GM19193 (cell line): ENCODE measurements around the gene PRAMEF17.
"Not testable (repeated sequence)": the region's sequence is repeated elsewhere in the genome, so short reads cannot be mapped to it uniquely, and the experiment has no call there.

Experiments used
- POLR2A ChIP-seq: IDR thresholded peaks from 4 replicates; pipeline ENCODE4 v1.6.1; 2011; ENCODE audit not compliant: insufficient read depth, insufficient read length; ENCODE audit errors: extremely low read depth

Gene PRAMEF17

GRCh38 chr1:13389332-13389731, at the start of gene PRAMEF17:
TSS of gene PRAMEF17 (plus strand) at chr1:13389632. CDS start at chr1:13389658, 26 bp downstream.
- not testable (repeated sequence) for TF ChIP-seq POLR2A

- not testable (repeated sequence) for TF ChIP-seq POLR2A
These were observed 42.4 kb upstream of the PRAMEF17 start, which contains the start of gene PRAMEF14 for GRCh38 chr1:13347034-13347433. TSS of gene PRAMEF14 (minus strand) at chr1:13347134. CDS start at chr1:13345314, 1,820 bp downstream.

GRCh38 chr1:13407811-13408210, 18.4 kb downstream of the PRAMEF17 start:
- TF ChIP-seq POLR2A, result no peak

- TF ChIP-seq POLR2A, result not testable (repeated sequence)
These were observed 20.7 kb downstream of the PRAMEF17 start, which contains the start of gene PRAMEF20 for GRCh38 chr1:13410150-13410549. TSS of gene PRAMEF20 (plus strand) at chr1:13410450. CDS start at chr1:13416355, 5,905 bp downstream.

- no peak for TF ChIP-seq POLR2A
These were observed 41.1 kb downstream of the PRAMEF17 start for GRCh38 chr1:13430495-13430894.

GRCh38 chr1:13432251-13432650, 42.8 kb downstream of the PRAMEF17 start:
- TF ChIP-seq POLR2A, result no peak

GRCh38 chr1:13435458-13435857, 46.0 kb downstream of the PRAMEF17 start:
- no peak for TF ChIP-seq POLR2A
